ENCODE measurements around the gene CRIP2.

The CRIP2 gene

GRCh38 chr14:105493921-105494605 is 19.4 kb downstream of the CRIP2 start:
- H3F3A ChIP-seq (ENCODE audit: control insufficient read depth, insufficient read depth) = no peaks in the 10 kb centered on the region
- H3K9me3 ChIP-seq (ENCODE audit: control insufficient read depth, insufficient read depth, low read length) = no peaks in the 10 kb centered on the region
- H3K27ac ChIP-seq (ENCODE audit: low read depth, low read length) = no peak overlapping the region
- H3K36me3 ChIP-seq (ENCODE audit: control insufficient read depth, low read length) = peaks cover 9% of the 10 kb centered on the region
- no peaks in the 10 kb centered on the region for H3K27me3 ChIP-seq (ENCODE audit: control insufficient read depth, low read length)
- TF ChIP-seq CTCF (IDR thresholded peaks at IDR 0.05; ENCODE audit: low read depth, low read length, poor library complexity, severe bottlenecking) (no peak), EZH2phosphoT487 (IDR thresholded peaks at IDR 0.05; ENCODE audit: borderline replicate concordance, low read length) (no peak)
- peaks cover 16% of the 10 kb centered on the region for H3K4me1 ChIP-seq (ENCODE audit: control insufficient read depth, low read length)
- no peak overlapping the region for H3K4me3 ChIP-seq (ENCODE audit: low read length)
- H3K9me2 ChIP-seq (replicated peaks; ENCODE audit: control insufficient read depth, low read length) = no peaks in the 10 kb centered on the region
- H3K79me2 ChIP-seq (ENCODE audit: control insufficient read depth, low read length) = peaks cover 9% of the 10 kb centered on the region
- H4K20me1 ChIP-seq (ENCODE audit: control insufficient read depth, insufficient read depth, low read depth, low read length) = peaks cover 8% of the 10 kb centered on the region; the same call in 1 of the 2 replicates
- H3K4me2 ChIP-seq (ENCODE audit: low read length) = no peak overlapping the region

GRCh38 chr14:105494606-105494929 is 19.9 kb downstream of the CRIP2 start:
- H3K4me2 ChIP-seq (ENCODE audit: low read length) = no peak overlapping the region
- no peaks in the 10 kb centered on the region for H3F3A ChIP-seq (ENCODE audit: control insufficient read depth, insufficient read depth)
- H3K27me3 ChIP-seq (ENCODE audit: control insufficient read depth, low read length) = no peaks in the 10 kb centered on the region
- no peaks in the 10 kb centered on the region for H3K9me2 ChIP-seq (replicated peaks; ENCODE audit: control insufficient read depth, low read length)
- no peaks in the 10 kb centered on the region for H3K9me3 ChIP-seq (ENCODE audit: control insufficient read depth, insufficient read depth, low read length)
- H4K20me1 ChIP-seq (ENCODE audit: control insufficient read depth, insufficient read depth, low read depth, low read length) = peaks cover 8% of the 10 kb centered on the region; the same call in 1 of the 2 replicates
- TF ChIP-seq EZH2phosphoT487 (IDR thresholded peaks at IDR 0.05; ENCODE audit: borderline replicate concordance, low read length) = no peak
- no peak for TF ChIP-seq CTCF (IDR thresholded peaks at IDR 0.05; ENCODE audit: low read depth, low read length, poor library complexity, severe bottlenecking)
- H3K27ac ChIP-seq (ENCODE audit: low read depth, low read length) = no peak overlapping the region
- no peak overlapping the region for H3K4me3 ChIP-seq (ENCODE audit: low read length)
- peaks cover 11% of the 10 kb centered on the region for H3K4me1 ChIP-seq (ENCODE audit: control insufficient read depth, low read length)
- H3K36me3 ChIP-seq (ENCODE audit: control insufficient read depth, low read length) = peaks cover 9% of the 10 kb centered on the region
- peaks cover 9% of the 10 kb centered on the region for H3K79me2 ChIP-seq (ENCODE audit: control insufficient read depth, low read length)

GRCh38 chr14:105495101-105495989 is 20.7 kb downstream of the CRIP2 start:
- Histone ChIP-seq H3K4me1 (ENCODE audit: control insufficient read depth, low read length) (peaks cover 10% of the 10 kb centered on the region), H3K27me3 (ENCODE audit: control insufficient read depth, low read length) (no peaks in the 10 kb centered on the region), H3K4me3 (ENCODE audit: low read length) (no peak overlapping the region), H3F3A (ENCODE audit: control insufficient read depth, insufficient read depth) (no peaks in the 10 kb centered on the region), H3K9me2 (replicated peaks; ENCODE audit: control insufficient read depth, low read length) (no peaks in the 10 kb centered on the region), H3K79me2 (ENCODE audit: control insufficient read depth, low read length) (peaks cover 9% of the 10 kb centered on the region), H3K9me3 (ENCODE audit: control insufficient read depth, insufficient read depth, low read length) (no peaks in the 10 kb centered on the region), H3K4me2 (ENCODE audit: low read length) (no peak overlapping the region), H3K27ac (ENCODE audit: low read depth, low read length) (no peak overlapping the region), H3K36me3 (ENCODE audit: control insufficient read depth, low read length) (peaks cover 9% of the 10 kb centered on the region), H4K20me1 (ENCODE audit: control insufficient read depth, insufficient read depth, low read depth, low read length) (peaks cover 8% of the 10 kb centered on the region; the same call in 1 of the 2 replicates)
- no peak for TF ChIP-seq CTCF (IDR thresholded peaks at IDR 0.05; ENCODE audit: low read depth, low read length, poor library complexity, severe bottlenecking)
- no peak for TF ChIP-seq EZH2phosphoT487 (IDR thresholded peaks at IDR 0.05; ENCODE audit: borderline replicate concordance, low read length)
